ENCODE measurements around the gene RNF150.

RNF150 gene

GRCh38 chr4:141131723-141132071 is 1.6 kb downstream of the RNF150 start:
- TF ChIP-seq CTCF (IDR thresholded peaks at IDR 0.05; ENCODE audit: insufficient read depth, low read depth, low read length, missing control alignments), result no peak
- no peak overlapping the region for H3K4me3 ChIP-seq (ENCODE audit: low read depth, low read length)
- DNase-seq (ENCODE audit: low read depth), result no peak

DNA sequence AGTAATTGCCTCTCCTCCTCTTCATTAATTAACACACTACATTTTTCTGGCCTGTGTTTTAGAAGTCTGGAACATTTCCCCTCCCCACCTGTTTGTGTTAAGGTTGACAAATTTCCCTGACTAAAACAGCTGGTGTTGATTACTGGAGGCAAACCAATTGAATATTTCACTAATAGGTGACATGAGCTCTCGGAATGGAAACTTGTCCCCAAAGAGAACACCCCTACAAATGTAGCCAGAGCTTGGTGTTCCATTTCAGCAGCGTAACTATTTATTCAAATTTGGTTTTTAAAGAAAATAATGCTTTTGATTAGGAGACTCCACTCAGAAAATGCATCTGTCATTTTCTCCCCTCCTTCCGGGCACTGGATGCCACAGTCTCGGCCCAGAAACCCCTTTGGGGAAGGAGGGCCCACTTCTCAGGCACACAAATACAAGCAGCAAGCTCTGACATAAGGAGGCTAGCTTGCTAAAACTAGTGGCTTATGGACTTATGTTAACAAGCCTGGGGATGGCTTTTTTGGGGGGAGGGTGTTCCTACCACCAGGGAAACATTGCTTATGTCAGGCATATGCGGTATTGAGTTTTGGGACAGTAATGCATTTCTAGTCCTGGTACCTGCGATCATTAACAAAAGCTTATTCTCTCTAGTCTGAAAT is 2.2 kb downstream of the RNF150 start:
- DNase-seq (ENCODE audit: low read depth), result no peak
- TF ChIP-seq CTCF (IDR thresholded peaks at IDR 0.05; ENCODE audit: insufficient read depth, low read depth, low read length, missing control alignments), result no peak
- H3K4me3 ChIP-seq (ENCODE audit: low read depth, low read length), result no peak overlapping the region

DNA sequence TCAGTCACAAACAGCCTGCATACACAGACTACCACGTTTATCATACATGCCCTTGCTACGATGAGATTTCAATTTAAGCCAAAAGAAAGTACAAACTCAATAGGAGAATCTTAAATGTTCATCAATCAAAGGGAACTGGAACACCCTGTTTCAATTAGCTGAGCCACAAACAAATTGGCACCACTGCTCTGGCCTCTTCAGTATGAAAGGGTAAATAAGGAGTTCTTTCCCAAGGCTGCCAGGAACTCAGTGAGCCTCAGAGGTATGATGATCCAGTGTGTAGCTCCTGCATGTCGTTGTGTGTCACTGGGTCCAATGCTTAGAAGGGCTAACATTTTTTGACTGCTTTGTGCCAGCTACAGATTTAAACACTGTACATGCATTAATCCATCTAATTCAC is 5.4 kb downstream of the RNF150 start:
- DNase-seq (ENCODE audit: low read depth), result no peak
- no peak for TF ChIP-seq CTCF (IDR thresholded peaks at IDR 0.05; ENCODE audit: insufficient read depth, low read depth, low read length, missing control alignments)
- no peak overlapping the region for H3K4me3 ChIP-seq (ENCODE audit: low read depth, low read length)

- no peak for TF ChIP-seq CTCF (IDR thresholded peaks at IDR 0.05; ENCODE audit: insufficient read depth, low read depth, low read length, missing control alignments)
- H3K4me3 ChIP-seq (ENCODE audit: low read depth, low read length), result no peak overlapping the region
Measured at GRCh38 chr4:141126769-141127168, 6.5 kb downstream of the RNF150 start.

GRCh38 chr4:141124224-141124623 is 9.0 kb downstream of the RNF150 start:
- TF ChIP-seq CTCF (IDR thresholded peaks at IDR 0.05; ENCODE audit: insufficient read depth, low read depth, low read length, missing control alignments), result no peak
- no peak overlapping the region for H3K4me3 ChIP-seq (ENCODE audit: low read depth, low read length)
- no peak for DNase-seq (ENCODE audit: low read depth)

More at GRCh38 chr4:141126769-141127168, 6.5 kb downstream of the RNF150 start:
- no peak for DNase-seq (ENCODE audit: low read depth)

DNA sequence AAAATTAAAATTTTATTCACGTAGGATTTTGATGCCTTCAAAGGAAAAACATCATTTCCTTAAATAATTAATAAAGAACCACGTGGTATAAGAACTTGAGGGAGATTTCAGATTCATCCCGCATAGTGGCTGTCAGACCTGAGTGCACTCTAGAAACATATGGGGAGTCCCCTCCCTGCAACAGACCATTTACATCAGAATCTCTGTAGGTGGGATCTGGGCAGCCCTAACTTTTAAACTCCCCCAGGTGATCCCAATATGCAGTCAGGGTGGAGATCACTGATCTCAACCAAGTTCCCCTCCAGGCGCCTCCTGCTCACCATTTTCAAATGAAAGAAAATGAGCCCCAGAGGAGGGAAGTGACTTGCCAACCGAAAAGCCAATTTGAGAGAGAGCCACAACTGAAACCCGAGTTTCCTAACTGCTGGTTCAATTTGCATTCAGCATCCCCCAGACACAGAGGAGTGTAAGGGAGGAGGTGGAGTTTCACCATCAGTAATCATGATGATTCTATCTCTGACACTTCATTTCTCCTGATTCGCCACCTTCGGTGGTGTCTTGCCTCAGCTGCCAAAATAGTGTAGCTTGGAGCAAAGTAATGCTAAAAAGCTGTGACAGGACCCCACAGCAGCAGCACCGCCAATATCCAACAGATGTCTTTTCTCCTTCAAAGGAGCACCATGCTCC is 11.4 kb downstream of the RNF150 start:
- peak; percentile 15 for DNase-seq (ENCODE audit: low read depth)
- TF ChIP-seq CTCF (IDR thresholded peaks at IDR 0.05; ENCODE audit: insufficient read depth, low read depth, low read length, missing control alignments), result no peak
- H3K4me3 ChIP-seq (ENCODE audit: low read depth, low read length), result no peak overlapping the region

GRCh38 chr4:141121101-141121500 is 12.2 kb downstream of the RNF150 start:
- no peak overlapping the region for H3K4me3 ChIP-seq (ENCODE audit: low read depth, low read length)
- no peak for TF ChIP-seq CTCF (IDR thresholded peaks at IDR 0.05; ENCODE audit: insufficient read depth, low read depth, low read length, missing control alignments)
- DNase-seq (ENCODE audit: low read depth), result no peak

All from GM12865 (cell line).